NT2/D1 (cell line): Measurements from ENCODE around the gene SMTN.
A peak's percentile ranks its signal among the peaks of the same experiment; 100 is the strongest.

Experiments used
- DNase-seq: peaks from one replicate; pipeline ENCODE4 v3.0.0-alpha.2; 2011; ENCODE audit warnings: low read depth, low spot score
- H3K27me3 ChIP-seq: 2 replicates; pipeline ENCODE4 v1.6.0; 2011; ENCODE audit warnings: mild to moderate bottlenecking; ENCODE audit not compliant: insufficient read length, insufficient read depth
- H3K36me3 ChIP-seq: 2 replicates; pipeline ENCODE4 v1.6.1; 2011; ENCODE audit warnings: mild to moderate bottlenecking, low read length, mixed read lengths; ENCODE audit not compliant: insufficient read depth, insufficient read length
- H3K4me1 ChIP-seq: 2 replicates; pipeline ENCODE4 v1.5.1; 2011; ENCODE audit not compliant: insufficient read depth, insufficient read length
- H3K4me3 ChIP-seq: 2 replicates; pipeline ENCODE4 v1.5.1; 2011; ENCODE audit warnings: low read depth; ENCODE audit not compliant: insufficient read length
- H3K9ac ChIP-seq: 2 replicates; pipeline ENCODE4 v1.6.0; 2011; ENCODE audit warnings: low read depth; ENCODE audit not compliant: insufficient read length
- H3K9me3 ChIP-seq: 2 replicates; pipeline ENCODE4 v1.5.1; 2011; ENCODE audit warnings: mild to moderate bottlenecking, low read length; ENCODE audit not compliant: insufficient read depth
- SUZ12 ChIP-seq: IDR thresholded peaks from 2 replicates; pipeline ENCODE4 v1.6.1; 2011; ENCODE audit not compliant: insufficient read length, insufficient read depth; ENCODE audit errors: extremely low read depth
- YY1 ChIP-seq: IDR thresholded peaks from 2 replicates; pipeline ENCODE4 v1.6.1; 2011; ENCODE audit not compliant: insufficient read length, insufficient read depth
- ZNF274 ChIP-seq: IDR thresholded peaks from 2 replicates; pipeline ENCODE4 v1.6.1; 2011; ENCODE audit warnings: mild to moderate bottlenecking, low read depth, low read length

Gene SMTN

DNA sequence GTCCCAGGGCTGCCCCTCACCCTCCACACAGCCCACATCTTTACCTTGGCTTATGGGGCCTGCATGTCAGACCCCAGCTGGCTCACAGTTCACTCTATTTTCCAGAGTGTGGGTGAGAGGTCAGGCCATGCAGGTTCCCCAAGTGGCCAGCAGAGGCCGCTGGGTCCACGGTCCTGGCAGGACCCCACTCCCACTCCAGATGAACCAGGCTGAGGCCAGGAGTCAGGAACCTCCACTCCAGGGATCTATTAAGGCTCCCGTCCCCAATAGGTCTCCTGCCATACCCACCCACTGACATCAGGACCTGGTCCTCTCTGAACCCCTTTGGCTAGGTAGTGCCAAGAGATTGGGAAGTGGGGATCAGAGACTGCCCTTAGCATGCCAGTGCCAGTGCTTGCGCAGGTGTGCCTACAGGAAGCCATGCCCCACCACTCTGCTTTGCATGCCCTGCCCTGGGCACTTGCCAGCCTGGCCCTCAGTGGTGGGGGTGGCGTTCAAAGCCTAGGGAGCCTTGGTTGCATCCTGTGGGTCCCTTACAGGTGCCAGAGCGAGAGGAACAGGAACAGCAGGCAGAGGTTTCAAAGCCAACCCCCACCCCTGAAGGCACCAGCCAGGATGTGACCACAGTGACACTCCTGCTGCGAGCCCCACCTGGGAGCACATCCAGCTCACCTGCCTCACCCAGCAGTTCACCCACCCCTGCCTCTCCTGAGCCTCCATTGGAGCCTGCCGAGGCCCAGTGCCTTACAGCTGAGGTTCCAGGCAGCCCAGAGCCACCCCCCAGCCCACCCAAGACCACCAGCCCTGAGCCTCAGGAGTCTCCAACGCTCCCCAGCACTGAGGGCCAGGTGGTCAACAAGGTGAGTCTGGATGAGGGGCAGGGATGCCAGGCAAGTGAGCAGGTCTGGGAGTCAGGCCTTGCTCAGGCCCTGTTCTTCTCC, 8.3 kb downstream of the SMTN start:
- no peaks in the 10 kb centered on the region for H3K9me3 ChIP-seq
- DNase-seq, result no peak
- H3K4me1 ChIP-seq, result peaks cover 7% of the 10 kb centered on the region
- TF ChIP-seq ZNF274 (no peak), YY1 (no peak), SUZ12 (no peak)
- H3K4me3 ChIP-seq, result no peak overlapping the region
- no peaks in the 10 kb centered on the region for H3K27me3 ChIP-seq
- H3K36me3 ChIP-seq, result peaks cover 74% of the 10 kb centered on the region
- peak overlapping the region; percentile 44 for H3K9ac ChIP-seq

DNA sequence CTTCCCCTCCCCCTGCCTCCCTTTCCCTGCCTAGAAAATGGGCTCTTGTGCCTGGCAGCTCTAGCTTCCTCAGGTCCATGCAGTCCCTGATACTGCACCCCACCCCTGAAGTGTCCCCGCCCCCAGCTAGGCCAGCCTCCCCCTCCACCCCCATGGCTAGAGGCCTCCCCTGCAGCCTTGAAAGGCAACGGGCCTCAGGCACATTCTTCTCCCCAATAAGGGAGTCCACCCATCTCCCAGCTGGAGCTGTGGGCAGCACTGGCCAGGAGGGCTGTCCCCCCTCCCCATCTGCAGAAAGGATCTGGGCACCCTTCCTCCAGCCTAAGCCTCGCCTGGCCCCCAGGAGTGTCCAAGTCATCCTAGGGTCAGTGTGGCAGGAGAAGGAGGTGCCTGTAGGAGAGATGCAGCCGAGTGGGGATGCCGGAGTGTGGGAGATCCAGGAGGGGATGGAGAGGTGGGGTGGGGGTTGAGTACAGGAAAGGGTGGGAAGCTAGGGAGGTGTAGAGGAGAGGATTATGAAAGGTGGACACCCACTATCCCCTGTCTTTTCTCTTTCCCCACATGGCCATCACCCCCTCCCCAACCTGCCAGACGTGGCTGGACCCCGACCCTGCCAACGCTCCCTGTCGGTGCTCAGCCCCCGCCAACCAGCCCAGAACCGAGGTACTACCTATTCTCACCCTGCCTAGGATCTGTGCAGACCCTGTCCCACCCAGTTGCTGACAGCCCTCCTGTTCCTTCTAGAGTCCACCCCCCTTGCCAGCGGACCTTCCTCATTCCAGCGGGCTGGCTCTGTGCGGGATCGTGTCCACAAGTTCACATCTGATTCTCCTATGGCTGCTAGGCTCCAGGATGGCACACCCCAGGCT, 9.3 kb downstream of the SMTN start:
- Histone ChIP-seq H3K36me3 (peaks cover 83% of the 10 kb centered on the region), H3K27me3 (no peaks in the 10 kb centered on the region), H3K4me1 (peaks cover 7% of the 10 kb centered on the region), H3K4me3 (no peak overlapping the region), H3K9me3 (no peaks in the 10 kb centered on the region), H3K9ac (no peak overlapping the region)
- no peak for DNase-seq
- no peak for TF ChIP-seq SUZ12
- no peak for TF ChIP-seq YY1
- no peak for TF ChIP-seq ZNF274

DNA sequence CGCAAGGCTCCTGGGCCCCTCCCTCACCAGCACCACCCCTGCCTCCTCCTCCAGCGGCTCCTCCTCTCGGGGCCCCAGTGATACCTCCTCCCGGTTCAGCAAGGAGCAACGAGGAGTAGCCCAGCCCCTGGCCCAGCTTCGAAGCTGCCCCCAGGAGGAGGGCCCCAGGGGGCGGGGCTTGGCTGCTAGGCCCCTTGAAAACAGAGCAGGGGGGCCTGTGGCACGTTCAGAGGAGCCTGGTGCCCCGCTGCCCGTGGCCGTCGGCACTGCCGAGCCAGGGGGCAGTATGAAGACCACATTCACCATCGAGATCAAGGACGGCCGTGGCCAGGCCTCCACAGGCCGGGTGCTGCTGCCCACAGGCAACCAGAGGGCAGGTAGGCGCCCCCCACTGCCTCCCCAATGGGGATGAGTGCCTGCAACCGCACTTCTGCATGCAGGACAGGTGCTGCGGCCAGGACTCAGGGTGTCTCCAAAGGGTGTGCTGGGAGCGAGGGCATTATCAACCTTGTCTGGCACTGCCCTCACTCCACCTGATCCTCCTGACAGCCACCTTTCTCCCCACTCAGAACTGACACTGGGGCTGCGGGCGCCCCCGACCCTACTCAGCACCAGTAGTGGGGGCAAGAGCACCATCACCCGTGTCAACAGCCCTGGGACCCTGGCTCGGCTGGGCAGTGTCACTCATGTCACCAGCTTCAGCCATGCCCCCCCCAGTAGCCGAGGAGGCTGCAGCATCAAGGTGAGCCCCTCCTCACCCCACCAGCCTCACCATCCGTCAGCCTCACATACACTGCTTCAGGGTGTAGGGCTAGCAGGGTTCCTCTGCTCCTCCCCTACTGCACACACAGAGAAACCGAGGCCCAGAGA, 10.2 kb downstream of the SMTN start:
- no peak for TF ChIP-seq ZNF274
- no peaks in the 10 kb centered on the region for H3K9me3 ChIP-seq
- no peak for DNase-seq
- no peak overlapping the region for H3K9ac ChIP-seq
- no peaks in the 10 kb centered on the region for H3K27me3 ChIP-seq
- no peak overlapping the region for H3K4me3 ChIP-seq
- peaks cover 2% of the 10 kb centered on the region for H3K4me1 ChIP-seq
- H3K36me3 ChIP-seq, result peaks cover 85% of the 10 kb centered on the region

DNA sequence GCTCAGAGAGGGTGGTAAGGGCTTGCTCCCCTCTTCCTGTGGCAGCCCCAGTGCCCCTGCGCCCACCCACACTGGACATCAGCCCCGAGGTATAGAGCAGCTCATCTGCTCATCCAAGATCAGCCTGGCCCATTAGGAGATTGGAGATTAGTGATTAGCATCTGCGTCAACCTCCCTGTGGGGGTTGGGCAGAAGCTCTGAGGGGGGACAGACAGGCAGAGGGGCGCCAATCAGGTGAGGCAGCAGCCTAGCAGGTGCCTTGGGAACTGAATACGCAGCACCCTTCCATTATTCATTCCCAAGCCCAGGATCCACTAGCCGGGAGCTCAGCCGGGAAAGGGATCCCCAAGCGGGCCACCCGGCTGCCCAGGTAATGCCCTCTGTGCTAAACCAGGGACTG, 11.0 kb downstream of the SMTN start:
- Histone ChIP-seq H3K9me3 (no peaks in the 10 kb centered on the region), H3K36me3 (peaks cover 90% of the 10 kb centered on the region), H3K9ac (no peak overlapping the region), H3K27me3 (no peaks in the 10 kb centered on the region), H3K4me3 (no peak overlapping the region), H3K4me1 (no peaks in the 10 kb centered on the region)
- TF ChIP-seq YY1 (no peak), SUZ12 (no peak), ZNF274 (no peak)
- no peak for DNase-seq

DNA sequence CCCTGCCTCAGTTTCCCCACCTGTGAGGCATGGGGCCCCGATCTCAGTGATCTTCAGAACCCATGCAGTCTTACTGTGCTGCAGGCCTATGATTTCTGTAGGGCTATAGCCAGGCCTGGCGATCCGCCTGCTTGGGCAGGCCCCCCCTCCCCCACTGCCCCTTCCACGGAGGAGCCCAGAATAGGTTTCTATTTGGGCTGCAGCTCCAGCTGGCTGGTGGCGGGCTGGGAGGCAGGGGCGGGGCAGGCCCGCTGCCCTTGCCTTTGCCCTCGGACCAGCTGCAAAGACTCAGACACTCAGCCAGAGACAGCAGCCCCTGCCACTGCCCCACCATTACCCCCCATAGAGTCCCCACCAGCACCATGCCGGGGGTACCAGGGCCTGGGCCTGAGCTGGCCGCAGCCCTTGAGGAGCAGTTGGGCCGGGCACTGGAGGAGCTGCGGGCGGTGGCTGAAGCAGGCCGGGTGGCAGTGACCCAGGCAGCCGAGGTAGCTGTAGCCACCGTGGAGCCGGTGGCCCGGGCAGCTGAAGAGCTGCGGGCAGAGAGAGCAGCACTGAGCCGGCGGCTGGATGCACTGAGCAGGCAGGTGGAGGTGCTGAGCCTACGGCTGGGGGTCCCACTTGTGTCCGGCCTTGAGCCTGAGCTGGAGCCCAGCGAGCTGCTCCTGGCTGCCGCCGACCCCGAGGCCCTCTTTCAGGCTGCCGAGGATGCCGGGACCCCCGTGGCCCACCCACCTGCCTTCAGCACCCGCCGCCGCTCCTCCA, 12.2 kb downstream of the SMTN start:
- peaks cover 87% of the 10 kb centered on the region for H3K36me3 ChIP-seq
- TF ChIP-seq YY1 (no peak), ZNF274 (no peak), SUZ12 (no peak)
- no peak for DNase-seq
- H3K27me3 ChIP-seq, result no peaks in the 10 kb centered on the region
- no peak overlapping the region for H3K4me3 ChIP-seq
- H3K9ac ChIP-seq, result no peak overlapping the region
- no peaks in the 10 kb centered on the region for H3K4me1 ChIP-seq
- no peaks in the 10 kb centered on the region for H3K9me3 ChIP-seq

DNA sequence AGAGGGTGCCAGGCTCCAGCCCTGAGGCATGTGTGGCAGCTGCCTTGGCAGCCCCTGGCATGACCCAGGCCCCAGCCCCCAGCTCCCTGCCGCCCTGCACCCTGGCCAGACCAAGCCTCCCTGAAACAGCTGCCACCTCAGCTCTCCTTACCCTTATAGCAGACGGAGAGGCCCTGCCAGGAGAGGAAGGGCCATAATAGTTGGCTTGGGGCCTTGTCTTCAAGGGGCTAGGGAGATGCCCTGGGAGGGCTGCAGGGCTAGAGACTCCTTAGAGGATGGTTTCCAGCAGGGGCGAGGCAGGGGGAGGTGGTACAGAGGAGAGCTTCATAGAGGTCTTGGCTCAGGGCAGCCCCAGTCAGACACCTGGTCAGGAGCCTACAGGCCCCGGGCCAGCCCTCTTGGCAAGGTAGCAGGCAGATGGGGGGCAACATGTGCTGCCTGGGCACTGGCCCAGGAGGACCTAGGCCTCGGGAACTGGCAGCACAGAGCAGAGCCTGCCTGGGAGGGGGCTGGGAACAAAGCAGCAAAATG, 13.0 kb downstream of the SMTN start:
- no peaks in the 10 kb centered on the region for H3K9me3 ChIP-seq
- H3K36me3 ChIP-seq, result peaks cover 85% of the 10 kb centered on the region
- no peak for DNase-seq
- no peak overlapping the region for H3K9ac ChIP-seq
- TF ChIP-seq SUZ12 (no peak), YY1 (no peak), ZNF274 (no peak)
- H3K4me1 ChIP-seq, result peaks cover 2% of the 10 kb centered on the region
- H3K27me3 ChIP-seq, result no peaks in the 10 kb centered on the region
- no peak overlapping the region for H3K4me3 ChIP-seq
